ENCODE data around the gene PMIS2. TPM values are rescaled to one million over a fixed set of nuclear protein-coding genes. Genes with fewer than 3 reads are reported as not detected.

PMIS2 gene
- not detected in 5 replicates for total RNA-seq (2022; extraction: Qiagen RNA extraction; ENCODE audit: low read depth)

GRCh38 chr19:35585848-35586247 lies at the start of gene PMIS2:
PMIS2 (plus strand) TSS chr19:35586173; CDS start chr19:35586260, 87 bp downstream.

GRCh38 chr19:35545001-35545854 lies 40.7 kb upstream of the PMIS2 start, which contains the start of gene TMEM147:
TMEM147 (plus strand) TSS chr19:35545626; CDS start chr19:35545740, 114 bp downstream.

GRCh38 chr19:35563207-35563829 lies 22.7 kb upstream of the PMIS2 start, which contains the start of gene ATP4A:
ATP4A (minus strand) TSS chr19:35563658; CDS start chr19:35563629, 29 bp downstream.

DNA sequence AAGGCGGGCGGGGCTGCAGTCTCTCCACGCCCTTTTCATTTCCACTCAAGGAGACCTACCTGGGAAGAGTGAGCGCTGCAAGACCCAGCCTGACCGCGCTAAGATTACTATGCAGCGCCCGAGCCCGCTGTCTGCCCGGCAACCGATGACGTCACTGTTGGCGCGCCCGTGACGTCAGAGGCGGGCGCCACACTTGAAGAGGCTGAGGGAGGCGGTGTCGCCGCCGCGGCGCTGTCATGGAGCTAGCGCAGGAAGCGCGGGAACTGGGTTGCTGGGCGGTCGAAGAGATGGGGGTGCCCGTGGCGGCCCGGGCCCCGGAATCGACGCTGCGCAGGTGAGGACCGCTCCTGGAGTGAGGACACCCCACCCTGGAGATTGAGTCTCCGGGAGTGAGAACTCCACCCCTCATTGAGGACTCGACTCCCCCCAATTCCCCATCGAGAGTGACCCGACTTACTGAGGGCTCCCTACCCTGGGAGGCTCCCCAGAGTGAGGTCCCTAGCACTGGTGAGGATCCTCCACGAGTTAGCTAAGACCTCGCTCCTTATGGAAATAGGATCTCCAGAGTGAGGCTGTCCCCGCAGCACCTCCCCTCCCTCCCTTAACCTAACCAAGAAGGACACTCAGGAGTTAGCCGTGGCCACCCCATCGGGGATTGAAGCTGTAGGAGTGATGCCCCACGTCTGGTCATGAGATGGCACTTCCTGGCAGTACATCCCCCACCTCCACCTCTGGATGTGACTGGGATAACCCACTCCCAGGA lies 26.8 kb downstream of the PMIS2 start, which contains the start of gene HAUS5:
Gene HAUS5 (plus strand): TSS at position 177 of the 763 bp plus-strand sequence. CDS start 60 bp downstream, at position 237.

DNA sequence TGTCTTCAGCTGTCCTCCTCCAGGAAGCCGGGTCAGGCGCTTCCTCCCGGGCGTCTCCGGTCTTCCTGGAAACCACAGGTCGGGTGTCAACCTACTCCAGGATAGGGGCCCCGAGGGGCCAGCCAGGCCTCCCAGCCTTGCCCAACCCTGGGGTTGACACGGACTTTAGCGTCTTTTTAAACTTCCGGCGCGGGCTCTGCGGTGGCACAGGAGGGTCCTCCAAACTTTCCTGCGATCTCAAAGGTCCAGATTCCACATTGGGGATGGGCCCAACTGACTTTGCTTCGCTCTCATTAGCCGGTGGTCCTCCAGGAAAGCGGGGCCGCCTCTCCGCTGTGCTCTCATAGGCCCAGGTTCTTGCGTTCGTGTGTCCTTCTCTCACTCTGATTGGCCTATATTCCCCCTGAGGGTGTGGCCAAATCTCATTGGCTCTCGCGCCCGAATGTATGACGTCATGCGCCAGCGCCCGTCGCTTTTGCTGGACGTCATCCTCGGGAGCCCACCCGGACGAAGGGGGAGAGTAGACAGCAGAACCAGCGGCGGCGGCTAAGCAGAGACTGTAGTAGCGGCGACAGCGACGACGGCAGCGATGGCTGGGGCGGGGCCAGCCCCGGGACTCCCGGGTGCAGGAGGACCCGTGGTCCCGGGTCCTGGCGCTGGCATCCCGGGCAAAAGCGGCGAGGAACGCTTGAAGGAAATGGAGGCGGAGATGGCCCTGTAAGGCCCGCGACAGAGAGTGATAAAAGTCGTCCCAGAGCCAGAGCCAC lies 42.8 kb downstream of the PMIS2 start, which contains the start of gene RBM42:
Gene RBM42 (plus strand): TSS at position 472 of the 767 bp plus-strand sequence. CDS start 118 bp downstream, at position 590.

Other genes with a start within 250 kb of the PMIS2 start
- 0.06 TPM in 1 of 5 replicates, not detected in the others for gene FFAR1, start 238.3 kb upstream of the PMIS2 start, total RNA-seq (2022; extraction: Qiagen RNA extraction; ENCODE audit: low read depth)
- not detected in 5 replicates for gene FFAR3, start 227.7 kb upstream of the PMIS2 start, total RNA-seq (2022; extraction: Qiagen RNA extraction; ENCODE audit: low read depth)
- gene GPR42, start 215.1 kb upstream of the PMIS2 start, total RNA-seq (2022; extraction: Qiagen RNA extraction; ENCODE audit: low read depth) = not detected in 5 replicates
- gene FFAR2, start 137.9 kb upstream of the PMIS2 start, total RNA-seq (2022; extraction: Qiagen RNA extraction; ENCODE audit: low read depth) = not detected in 5 replicates
- not detected in 5 replicates for gene KRTDAP, start 95.7 kb upstream of the PMIS2 start, total RNA-seq (2022; extraction: Qiagen RNA extraction; ENCODE audit: low read depth)
- gene DMKN, start 72.5 kb upstream of the PMIS2 start, total RNA-seq (2022; extraction: Qiagen RNA extraction; ENCODE audit: low read depth) = 29.0 to 46.4 TPM (median 36.8 TPM) in 5 replicates
- gene SBSN, start 57.9 kb upstream of the PMIS2 start, total RNA-seq (2022; extraction: Qiagen RNA extraction; ENCODE audit: low read depth) = 2.0 to 3.9 TPM (median 2.9 TPM) in 5 replicates
- gene GAPDHS, start 52.7 kb upstream of the PMIS2 start, total RNA-seq (2022; extraction: Qiagen RNA extraction; ENCODE audit: low read depth) = not detected in 5 replicates
- 378 to 437 TPM (median 424 TPM) in 5 replicates for gene TMEM147, start 40.5 kb upstream of the PMIS2 start, total RNA-seq (2022; extraction: Qiagen RNA extraction; ENCODE audit: low read depth)
- not detected in 5 replicates for gene ATP4A, start 22.5 kb upstream of the PMIS2 start, total RNA-seq (2022; extraction: Qiagen RNA extraction; ENCODE audit: low read depth)
- 11.9 to 16.6 TPM (median 15.7 TPM) in 5 replicates for gene HAUS5, start 26.6 kb downstream of the PMIS2 start, total RNA-seq (2022; extraction: Qiagen RNA extraction; ENCODE audit: low read depth)
- 137 to 219 TPM (median 210 TPM) in 5 replicates for gene RBM42, start 42.9 kb downstream of the PMIS2 start, total RNA-seq (2022; extraction: Qiagen RNA extraction; ENCODE audit: low read depth)
- 1.4 to 2.8 TPM (median 2.2 TPM) in 5 replicates for gene ETV2, start 55.6 kb downstream of the PMIS2 start, total RNA-seq (2022; extraction: Qiagen RNA extraction; ENCODE audit: low read depth)
- 1,299 to 1,635 TPM (median 1,348 TPM) in 5 replicates for gene COX6B1, start 62.1 kb downstream of the PMIS2 start, total RNA-seq (2022; extraction: Qiagen RNA extraction; ENCODE audit: low read depth)
- 0.67 to 0.99 TPM (median 0.85 TPM) in 5 replicates for gene UPK1A, start 80.3 kb downstream of the PMIS2 start, total RNA-seq (2022; extraction: Qiagen RNA extraction; ENCODE audit: low read depth)
- not detected in 5 replicates for gene ZBTB32, start 118.4 kb downstream of the PMIS2 start, total RNA-seq (2022; extraction: Qiagen RNA extraction; ENCODE audit: low read depth)
- gene KMT2B, start 131.8 kb downstream of the PMIS2 start, total RNA-seq (2022; extraction: Qiagen RNA extraction; ENCODE audit: low read depth) = 49.8 to 65.3 TPM (median 57.7 TPM) in 5 replicates
- gene IGFLR1, start 156.3 kb downstream of the PMIS2 start, total RNA-seq (2022; extraction: Qiagen RNA extraction; ENCODE audit: low read depth) = 10.7 to 12.8 TPM (median 11.2 TPM) in 5 replicates
- 24.3 to 27.8 TPM (median 26.3 TPM) in 5 replicates for gene U2AF1L4, start 159.2 kb downstream of the PMIS2 start, total RNA-seq (2022; extraction: Qiagen RNA extraction; ENCODE audit: low read depth)
- gene PSENEN, start 159.5 kb downstream of the PMIS2 start, total RNA-seq (2022; extraction: Qiagen RNA extraction; ENCODE audit: low read depth) = 261 to 334 TPM (median 293 TPM) in 5 replicates
- 20.4 to 23.4 TPM (median 22.5 TPM) in 5 replicates for gene LIN37, start 162.4 kb downstream of the PMIS2 start, total RNA-seq (2022; extraction: Qiagen RNA extraction; ENCODE audit: low read depth)
- 0.10 to 0.30 TPM (median 0.24 TPM) in 5 replicates for gene HSPB6, start 170.9 kb downstream of the PMIS2 start, total RNA-seq (2022; extraction: Qiagen RNA extraction; ENCODE audit: low read depth)
- gene PROSER3, start 172.0 kb downstream of the PMIS2 start, total RNA-seq (2022; extraction: Qiagen RNA extraction; ENCODE audit: low read depth) = 25.6 to 28.1 TPM (median 27.1 TPM) in 5 replicates
- gene ARHGAP33, start 189.4 kb downstream of the PMIS2 start, total RNA-seq (2022; extraction: Qiagen RNA extraction; ENCODE audit: low read depth) = 2.7 to 7.3 TPM (median 5.7 TPM) in 5 replicates
- 0.18 to 0.61 TPM (median 0.44 TPM) in 5 replicates for gene PRODH2, start 226.7 kb downstream of the PMIS2 start, total RNA-seq (2022; extraction: Qiagen RNA extraction; ENCODE audit: low read depth)